OCI-LY7 (cell line): ENCODE results near the gene TLE5. TPM values are rescaled to one million over a fixed set of nuclear protein-coding genes. Genes with fewer than 3 reads are reported as not detected.

ENCODE experiments used
- BruUV-seq: library from RNA; stranded (reverse); fragments of 400-500 nt; replicated peaks from 2 replicates; lab custom pipeline; 2021; lab: Mats Ljungman, UMichigan
- CTCF ChIA-PET: fragments of 300-600 bp; sonication (Branson Sonifier 250); formaldehyde crosslinking; loops from one replicate; lab custom pipeline; 2022; ENCODE audit warnings: antibody characterized with exemption; ENCODE audit not compliant: unreplicated experiment; lab: Charles Lee
- POLR2A ChIA-PET: fragments of 300-600 bp; sonication (Branson Sonifier 250); formaldehyde crosslinking; loops from one replicate; lab custom pipeline; 2022; ENCODE audit warnings: antibody characterized with exemption; lab: Charles Lee
- DNase-seq: peaks from one replicate; pipeline ENCODE4 v3.0.0-alpha.2; 2015; ENCODE audit warnings: low spot score
- H2AFZ ChIP-seq: fragments of 200-600 bp; sonication (generic), shearing (Covaris generic); 2 replicates; pipeline ENCODE4 v1.6.1; 2014; ENCODE audit warnings: mild to moderate bottlenecking, antibody characterized with exemption, low read length, moderate library complexity
- H3K27ac ChIP-seq: fragments of 200-600 bp; sonication (generic); 2 replicates; pipeline ENCODE4 v1.5.1; 2014; ENCODE audit warnings: mixed run types, low read depth, mild to moderate bottlenecking, moderate library complexity, low read length, inconsistent platforms; ENCODE audit not compliant: poor library complexity, severe bottlenecking
- H3K36me3 ChIP-seq: fragments of 200-600 bp; sonication (generic); 2 replicates; pipeline ENCODE4 v1.6.1; 2014; ENCODE audit warnings: mild to moderate bottlenecking, antibody characterized with exemption, low read length, moderate library complexity, mixed read lengths; ENCODE audit not compliant: insufficient read depth
- H3K4me1 ChIP-seq: fragments of 200-600 bp; sonication (generic); 2 replicates; pipeline ENCODE4 v1.5.1; 2014; ENCODE audit warnings: mild to moderate bottlenecking, low read length; ENCODE audit not compliant: insufficient read depth, poor library complexity, severe bottlenecking
- H3K4me2 ChIP-seq: fragments of 200-600 bp; sonication (generic); 2 replicates; pipeline ENCODE4 v1.6.1; 2014; ENCODE audit warnings: mild to moderate bottlenecking, low read length
- H3K4me3 ChIP-seq: fragments of 200-600 bp; sonication (generic); 2 replicates; pipeline ENCODE4 v1.5.1; 2014; ENCODE audit warnings: mild to moderate bottlenecking, low read depth, low read length; ENCODE audit not compliant: poor library complexity, severe bottlenecking
- H3K79me2 ChIP-seq: fragments of 200-600 bp; sonication (generic); 2 replicates; pipeline ENCODE4 v1.6.1; 2016; ENCODE audit warnings: low read depth, mild to moderate bottlenecking, low read length, moderate library complexity, mixed read lengths; ENCODE audit not compliant: insufficient read depth
- H3K9me2 ChIP-seq: fragments of 200-600 bp; sonication (generic); 2 replicates; pipeline ENCODE4 v1.6.1; 2016; ENCODE audit warnings: mild to moderate bottlenecking, low read length, mixed read lengths; ENCODE audit not compliant: insufficient read depth
- H3K9me3 ChIP-seq: fragments of 200-600 bp; sonication (generic); 2 replicates; pipeline ENCODE4 v1.6.1; 2014; ENCODE audit warnings: mild to moderate bottlenecking, mixed run types, low read length, mixed read lengths
- H4K20me1 ChIP-seq: fragments of 200-600 bp; sonication (generic); 2 replicates; pipeline ENCODE4 v1.6.1; 2014; ENCODE audit warnings: mild to moderate bottlenecking, antibody characterized with exemption, low read length, moderate library complexity, mixed read lengths; ENCODE audit not compliant: insufficient read depth
- CTCF ChIP-seq: fragments of 200-600 bp; sonication (generic); conservative IDR thresholded peaks from 2 replicates; pipeline ENCODE4 v1.5.1; 2014; ENCODE audit warnings: mild to moderate bottlenecking, antibody characterized with exemption, low read length, moderate library complexity, mixed read lengths
- EZH2phosphoT487 ChIP-seq: fragments of 200-600 bp; sonication (generic); IDR thresholded peaks from 2 replicates; pipeline ENCODE4 v1.6.1; 2018; ENCODE audit warnings: low read depth, borderline replicate concordance, mild to moderate bottlenecking, mixed run types, antibody characterized with exemption, low read length, moderate library complexity, mixed read lengths
- intact Hi-C: fragments of 100-400 bp; cut with micrococcal nuclease; formaldehyde crosslinking; loops from one replicate; pipeline ENCODE4 v1.10.0; 2022; ENCODE audit not compliant: unreplicated experiment
- total RNA-seq, 2 experiments: library from RNA; depleted of rRNA in 1 of 2; stranded (reverse); fragments of >200 nt in 1 of 2; shearing (Covaris generic) in 1 of 2; gene quantifications; 2 replicates each; pipeline ENCODE4 v1.2.3, GENCODE V29; 2014 to 2022

The TLE5 gene
- total RNA-seq, 2 experiments from 2014 or later: 376 to 424 TPM

- Histone ChIP-seq H3K9me3 (no peaks in the 10 kb centered on the region), H3K4me1 (peaks cover 55% of the 10 kb centered on the region), H3K79me2 (peaks cover 40% of the 10 kb centered on the region; the same call in 1 of the 2 replicates), H3K36me3 (peaks cover 47% of the 10 kb centered on the region), H2AFZ (no peak overlapping the region), H3K9me2 (no peaks in the 10 kb centered on the region), H3K4me3 (peak overlapping the region; percentile 86), H3K4me2 (peak overlapping the region; percentile 99), H4K20me1 (peaks cover 4% of the 10 kb centered on the region; the same call in 1 of the 2 replicates), H3K27ac (peak overlapping the region; percentile 91)
- intact Hi-C loops: no loop called here
- TF ChIP-seq CTCF (peak; percentile 68), EZH2phosphoT487 (no peak)
- DNase-seq: peak; percentile 83
- BruUV-seq: no TSS peak
- POLR2A ChIA-PET: interaction anchor here (1.0 to 2.1 kb wide), 2 partner anchors 26 to 93 kb away, joined by 3 to 5 read pairs; no protein-coding TSS in a partner anchor
- CTCF ChIA-PET: interaction anchor here (0.6 kb wide), 1 partner anchor 433 kb away, joined by 4 read pairs; no protein-coding TSS in a partner anchor
Observed at GRCh38 chr19:3061182-3062161, 823 bp downstream of the TLE5 start.

GRCh38 chr19:3060857-3061181, 1.5 kb downstream of the TLE5 start:
- peaks cover 40% of the 10 kb centered on the region; the same call in 1 of the 2 replicates for H3K79me2 ChIP-seq
- POLR2A ChIA-PET: interaction anchor here (0.7 to 2.1 kb wide), 2 partner anchors 25 to 1177 kb away, joined by 4 to 5 read pairs; no protein-coding TSS in a partner anchor
- H3K36me3 ChIP-seq: peaks cover 53% of the 10 kb centered on the region
- BruUV-seq: no TSS peak
- intact Hi-C loops: no loop called here
- TF ChIP-seq EZH2phosphoT487 (no peak), CTCF (no peak)
- H3K4me1 ChIP-seq: peaks cover 49% of the 10 kb centered on the region
- H3K9me3 ChIP-seq: no peaks in the 10 kb centered on the region
- no peak for DNase-seq
- no peak overlapping the region for H2AFZ ChIP-seq
- CTCF ChIA-PET: no interaction called here
- H3K27ac ChIP-seq: peak overlapping the region; percentile 91
- H3K9me2 ChIP-seq: no peaks in the 10 kb centered on the region
- peaks cover 4% of the 10 kb centered on the region; the same call in 1 of the 2 replicates for H4K20me1 ChIP-seq
- peak overlapping the region; percentile 86 for H3K4me3 ChIP-seq
- peak overlapping the region; percentile 99 for H3K4me2 ChIP-seq
